HepG2 (cell line): Measurements from ENCODE around the gene NXN. TPM values are rescaled to one million over a fixed set of nuclear protein-coding genes. Genes with fewer than 3 reads are reported as not detected.

Source experiments
- BCL3 ChIP-seq: sonication (generic); formaldehyde crosslinking; IDR thresholded peaks from 2 replicates; pipeline ENCODE4 v1.5.1; 2020; ENCODE audit warnings: mild to moderate bottlenecking, missing genetic modification reagents, moderate library complexity
- DBP ChIP-seq: sonication (generic); formaldehyde crosslinking; IDR thresholded peaks from 2 replicates; pipeline ENCODE4 v1.4.0; 2020; ENCODE audit warnings: missing genetic modification reagents; ENCODE audit errors: not compliant biosample characterization
- ERF ChIP-seq: IDR thresholded peaks from 2 replicates; pipeline ENCODE4 v1.6.1; 2018; ENCODE audit warnings: missing biosample characterization, missing genetic modification reagents
- GABPB1 ChIP-seq: IDR thresholded peaks from 2 replicates; pipeline ENCODE4 v1.6.1; 2016; ENCODE audit warnings: mild to moderate bottlenecking, missing genetic modification reagents, moderate library complexity, missing compliant biosample characterization
- HDAC2 ChIP-seq: sonication (generic); formaldehyde crosslinking; IDR thresholded peaks from 2 replicates; pipeline ENCODE4 v1.4.0; 2020; ENCODE audit warnings: missing genetic modification reagents
- HINFP ChIP-seq: sonication (generic); formaldehyde crosslinking; IDR thresholded peaks from 2 replicates; pipeline ENCODE4 v1.4.0; 2020; ENCODE audit warnings: low read depth, mild to moderate bottlenecking, missing genetic modification reagents
- MAZ ChIP-seq, 2 experiments: sonication (generic) in 1 of 2; formaldehyde crosslinking in 1 of 2; IDR thresholded peaks; 2 replicates each; pipeline versions ENCODE4 v1.5.0 to v1.6.1; 2012 to 2020; ENCODE audit warnings: low read depth in 2 of 2, mild to moderate bottlenecking in 2 of 2, borderline replicate concordance in 1 of 2, improper control_type of control experiment in 1 of 2, low read length in 1 of 2, missing genetic modification reagents in 1 of 2, moderate library complexity in 1 of 2
- NAIF1 ChIP-seq: sonication (generic); formaldehyde crosslinking; IDR thresholded peaks from 2 replicates; pipeline ENCODE4 v1.5.0; 2020; ENCODE audit warnings: mild to moderate bottlenecking, missing genetic modification reagents, borderline replicate concordance
- PRMT3 ChIP-seq: sonication (generic); formaldehyde crosslinking; IDR thresholded peaks from 2 replicates; pipeline ENCODE4 v1.8.1; 2022; ENCODE audit warnings: low read depth, mild to moderate bottlenecking, moderate library complexity, missing genetic modification reagents, borderline replicate concordance
- SIX4 ChIP-seq: sonication (generic); formaldehyde crosslinking; IDR thresholded peaks from 2 replicates; pipeline ENCODE4 v1.4.0; 2020; ENCODE audit warnings: missing genetic modification reagents
- SNAI1 ChIP-seq: sonication (generic); formaldehyde crosslinking; IDR thresholded peaks from 2 replicates; pipeline ENCODE4 v1.5.0; 2020; ENCODE audit warnings: mild to moderate bottlenecking, missing genetic modification reagents, borderline replicate concordance
- XRCC5 ChIP-seq: fragments of 200-400 bp; formaldehyde crosslinking; optimal IDR thresholded peaks from 2 replicates; pipeline ENCODE3; 2017; ENCODE audit warnings: mild to moderate bottlenecking, low read length
- ZFP91 ChIP-seq: sonication (generic); formaldehyde crosslinking; IDR thresholded peaks from 2 replicates; pipeline ENCODE4 v1.9.0; 2022; ENCODE audit warnings: missing genetic modification reagents, mild to moderate bottlenecking, borderline replicate concordance
- ZKSCAN8 ChIP-seq: IDR thresholded peaks from 2 replicates; pipeline ENCODE4 v1.6.1; 2016; ENCODE audit warnings: borderline replicate concordance, missing genetic modification reagents, missing compliant biosample characterization
- ZNF335 ChIP-seq: sonication (generic); formaldehyde crosslinking; IDR thresholded peaks from 2 replicates; pipeline ENCODE4 v1.4.0; 2020; ENCODE audit warnings: missing genetic modification reagents
- ZZZ3 ChIP-seq: sonication (generic); formaldehyde crosslinking; IDR thresholded peaks from 2 replicates; pipeline ENCODE4 v1.4.0; 2020; ENCODE audit warnings: missing genetic modification reagents, mild to moderate bottlenecking, borderline replicate concordance
- polyA plus RNA-seq, 8 experiments: library from polyadenylated mRNA; depleted of rRNA in 3 of 8; stranded (reverse) in 7 of 8; unstranded in 1 of 8; fragments of >200 nt; fragmentation: Illumina TruSeq in 4 of 8; extraction: Trizol in 4 of 8; gene quantifications; 2 replicates each; pipeline versions ENCODE4 v1.2.1 to v1.2.3, GENCODE V29; 2011 to 2016; ENCODE audit warnings: low read depth in 4 of 8, missing spikeins in 1 of 8, mixed read lengths in 1 of 8; ENCODE audit not compliant: insufficient read depth in 1 of 8
- total RNA-seq, 5 experiments: library from RNA; depleted of rRNA; stranded (reverse); fragments of >200 nt; fragmentation: Illumina TruSeq; extraction: Trizol; gene quantifications; 2 replicates each; pipeline ENCODE4 v1.2.3, GENCODE V29; 2016; ENCODE audit warnings: low read depth in 1 of 5
- TF ChIP-seq, protein P1 (sequence below): sonication (generic); formaldehyde crosslinking; IDR thresholded peaks from 2 replicates; pipeline ENCODE4 v1.4.0; 2020; ENCODE audit warnings: mild to moderate bottlenecking, low read depth, missing genetic modification reagents
- TF ChIP-seq, protein P2 (sequence below): sonication (generic); formaldehyde crosslinking; IDR thresholded peaks from 2 replicates; pipeline ENCODE4 v1.4.0; 2020; ENCODE audit warnings: missing genetic modification reagents

NXN gene
- total and polyA plus RNA-seq, 2 of the 13 experiments (the other 11 are each of a cell fraction or from before 2014, with no cell fraction given), result 22.2 to 24.3 TPM

DNA sequence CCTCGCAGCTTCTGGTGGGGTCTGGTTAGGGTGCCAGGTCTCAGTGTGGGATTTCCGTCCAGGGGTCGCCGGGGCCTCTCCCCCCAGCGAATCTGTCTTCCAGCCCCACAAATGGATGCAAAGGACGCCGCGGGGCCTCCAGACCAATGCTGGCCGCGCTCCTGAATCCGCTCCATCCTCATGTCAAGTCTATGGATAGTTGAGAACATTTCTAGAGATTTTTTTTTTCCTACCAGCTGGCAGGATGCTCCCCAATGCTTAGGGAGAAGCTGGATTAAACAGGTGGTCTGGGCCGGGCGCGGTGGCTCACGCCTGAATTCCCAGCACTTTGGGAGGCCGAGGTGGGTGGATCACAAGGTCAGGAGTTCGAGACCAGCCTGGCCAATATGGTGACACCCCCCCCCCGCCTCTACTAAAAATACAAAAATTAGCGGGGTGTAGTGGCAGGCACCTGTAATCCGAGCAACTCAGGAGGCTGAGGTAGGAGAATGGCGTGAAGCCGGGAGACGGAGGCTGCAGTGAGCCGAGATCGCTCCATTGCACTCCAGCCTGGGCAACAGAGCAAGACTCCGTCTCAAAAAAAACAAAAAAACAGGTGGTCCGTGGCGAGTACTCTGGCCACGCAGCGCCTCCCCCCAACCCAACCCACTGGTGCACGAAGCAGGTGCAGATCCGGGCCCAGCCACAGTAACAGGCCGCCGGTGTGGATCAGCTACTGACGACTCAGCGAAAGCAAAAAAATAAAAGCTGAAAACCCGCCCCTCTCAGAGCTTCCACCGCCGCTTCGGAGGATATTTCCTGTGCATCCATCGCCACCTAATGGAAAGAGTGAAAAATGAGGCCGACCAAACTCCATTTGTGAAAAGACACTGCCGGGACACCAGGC is 1.1 kb upstream of the NXN start (continued):
- no peak for TF ChIP-seq HINFP (CRISPR knock-in tag)
- no peak for TF ChIP-seq BCL3 (CRISPR knock-in tag)
- peak; percentile 48 for TF ChIP-seq XRCC5
- TF ChIP-seq ZZZ3, result peak; percentile 32; the same call in 1 of the 2 replicates
- TF ChIP-seq SIX4, result no peak
- TF ChIP-seq, protein P1, sequence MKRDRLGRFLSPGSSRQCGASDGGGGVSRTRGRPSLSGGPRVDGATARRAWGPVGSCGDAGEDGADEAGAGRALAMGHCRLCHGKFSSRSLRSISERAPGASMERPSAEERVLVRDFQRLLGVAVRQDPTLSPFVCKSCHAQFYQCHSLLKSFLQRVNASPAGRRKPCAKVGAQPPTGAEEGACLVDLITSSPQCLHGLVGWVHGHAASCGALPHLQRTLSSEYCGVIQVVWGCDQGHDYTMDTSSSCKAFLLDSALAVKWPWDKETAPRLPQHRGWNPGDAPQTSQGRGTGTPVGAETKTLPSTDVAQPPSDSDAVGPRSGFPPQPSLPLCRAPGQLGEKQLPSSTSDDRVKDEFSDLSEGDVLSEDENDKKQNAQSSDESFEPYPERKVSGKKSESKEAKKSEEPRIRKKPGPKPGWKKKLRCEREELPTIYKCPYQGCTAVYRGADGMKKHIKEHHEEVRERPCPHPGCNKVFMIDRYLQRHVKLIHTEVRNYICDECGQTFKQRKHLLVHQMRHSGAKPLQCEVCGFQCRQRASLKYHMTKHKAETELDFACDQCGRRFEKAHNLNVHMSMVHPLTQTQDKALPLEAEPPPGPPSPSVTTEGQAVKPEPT (CRISPR knock-in tag), result no peak
- TF ChIP-seq ZNF335 (CRISPR knock-in tag), result peak; percentile 62; the same call in 1 of the 2 replicates
- TF ChIP-seq SNAI1 (CRISPR knock-in tag), result no peak
- TF ChIP-seq PRMT3, result no peak
- 0 out of 2 replicates have a peak, but pooled peaks have one; percentile 41 for TF ChIP-seq NAIF1
- peak; percentile 77 for TF ChIP-seq ERF (CRISPR knock-in tag)
- no peak for TF ChIP-seq DBP (CRISPR knock-in tag)
- TF ChIP-seq MAZ (IDR thresholded peaks at IDR 0.05; ENCODE audit: borderline replicate concordance, low read depth, low read length), result no peak
- no peak for TF ChIP-seq MAZ (CRISPR knock-in tag; IDR thresholded peaks at IDR 0.05; ENCODE audit: low read depth)
- TF ChIP-seq, protein P2, sequence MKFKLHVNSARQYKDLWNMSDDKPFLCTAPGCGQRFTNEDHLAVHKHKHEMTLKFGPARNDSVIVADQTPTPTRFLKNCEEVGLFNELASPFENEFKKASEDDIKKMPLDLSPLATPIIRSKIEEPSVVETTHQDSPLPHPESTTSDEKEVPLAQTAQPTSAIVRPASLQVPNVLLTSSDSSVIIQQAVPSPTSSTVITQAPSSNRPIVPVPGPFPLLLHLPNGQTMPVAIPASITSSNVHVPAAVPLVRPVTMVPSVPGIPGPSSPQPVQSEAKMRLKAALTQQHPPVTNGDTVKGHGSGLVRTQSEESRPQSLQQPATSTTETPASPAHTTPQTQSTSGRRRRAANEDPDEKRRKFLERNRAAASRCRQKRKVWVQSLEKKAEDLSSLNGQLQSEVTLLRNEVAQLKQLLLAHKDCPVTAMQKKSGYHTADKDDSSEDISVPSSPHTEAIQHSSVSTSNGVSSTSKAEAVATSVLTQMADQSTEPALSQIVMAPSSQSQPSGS, result no peak
- 0 out of 2 replicates have a peak, but pooled peaks have one; percentile 55 for TF ChIP-seq ZFP91 (CRISPR knock-in tag)
- TF ChIP-seq HDAC2 (CRISPR knock-in tag), result no peak
- no peak for TF ChIP-seq GABPB1
- no peak for TF ChIP-seq ZKSCAN8 (CRISPR knock-in tag)
